GM21423 (cell line): ENCODE measurements around the gene SGMS1.
"Not testable (repeated sequence)": the region's sequence is repeated elsewhere in the genome, so short reads cannot be mapped to it uniquely, and the experiment has no call there.

Experiments used
- ATAC-seq: cut with Tn5 transposase; IDR thresholded peaks from one replicate; pipeline ENCODE4 v1.9.1; 2021; ENCODE audit warnings: mild to moderate bottlenecking, moderate library complexity; ENCODE audit not compliant: unreplicated experiment

SGMS1 gene

GRCh38 chr10:50560370-50560769, 63.4 kb downstream of the SGMS1 start:
- no peak for ATAC-seq

- ATAC-seq = no peak
Observed at GRCh38 chr10:50558371-50558770, 65.4 kb downstream of the SGMS1 start.

GRCh38 chr10:50557130-50557682, 66.5 kb downstream of the SGMS1 start:
- ATAC-seq = no peak

- ATAC-seq = no peak
Observed at GRCh38 chr10:50556237-50557120, 67.3 kb downstream of the SGMS1 start.

- ATAC-seq = no peak
Observed at GRCh38 chr10:50554995-50555568, 68.7 kb downstream of the SGMS1 start.

GRCh38 chr10:50554376-50554994, 69.3 kb downstream of the SGMS1 start:
- ATAC-seq = no peak

- no peak for ATAC-seq
Observed at GRCh38 chr10:50552771-50553535, 70.8 kb downstream of the SGMS1 start.

GRCh38 chr10:50552308-50552707, 71.4 kb downstream of the SGMS1 start:
- no peak for ATAC-seq

DNA sequence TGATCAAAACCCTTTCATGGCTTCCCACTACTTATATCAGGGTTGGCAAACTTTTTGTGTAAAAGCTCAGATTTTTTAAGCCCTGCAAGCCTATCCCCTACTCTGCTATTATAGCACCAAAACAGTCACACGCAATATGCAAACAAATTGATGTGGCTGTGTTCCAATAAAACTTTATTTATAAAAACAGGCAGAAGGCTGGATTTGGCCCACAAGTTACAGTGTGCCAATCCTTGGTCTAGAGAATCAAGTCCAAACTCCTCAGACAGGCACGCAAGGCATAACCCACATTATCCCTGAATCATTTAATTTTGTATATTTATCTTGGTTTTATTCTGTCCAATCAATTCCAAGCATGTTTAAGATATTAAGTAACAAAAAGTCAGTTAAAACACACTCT, 71.9 kb downstream of the SGMS1 start:
- ATAC-seq = no peak

- no peak for ATAC-seq
Observed at GRCh38 chr10:50550291-50550839, 73.4 kb downstream of the SGMS1 start.

DNA sequence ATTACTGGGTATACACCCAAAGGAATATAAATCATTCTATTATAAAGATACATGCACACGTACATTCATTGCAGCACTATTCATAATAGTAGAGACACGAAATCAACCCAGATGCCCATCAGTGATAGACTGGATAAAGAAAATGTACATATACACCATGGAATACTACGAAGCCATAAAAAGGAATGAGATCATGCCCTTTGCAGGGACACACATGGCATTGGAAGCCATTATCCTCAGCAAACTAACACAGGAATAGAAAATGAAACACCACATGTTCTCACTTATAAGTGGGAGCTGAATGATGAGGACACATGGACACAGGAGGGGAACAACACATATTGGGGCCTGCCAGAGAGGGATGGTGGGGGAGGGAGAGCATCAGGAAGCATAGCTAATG, 74.6 kb downstream of the SGMS1 start:
- not testable (repeated sequence) for ATAC-seq

DNA sequence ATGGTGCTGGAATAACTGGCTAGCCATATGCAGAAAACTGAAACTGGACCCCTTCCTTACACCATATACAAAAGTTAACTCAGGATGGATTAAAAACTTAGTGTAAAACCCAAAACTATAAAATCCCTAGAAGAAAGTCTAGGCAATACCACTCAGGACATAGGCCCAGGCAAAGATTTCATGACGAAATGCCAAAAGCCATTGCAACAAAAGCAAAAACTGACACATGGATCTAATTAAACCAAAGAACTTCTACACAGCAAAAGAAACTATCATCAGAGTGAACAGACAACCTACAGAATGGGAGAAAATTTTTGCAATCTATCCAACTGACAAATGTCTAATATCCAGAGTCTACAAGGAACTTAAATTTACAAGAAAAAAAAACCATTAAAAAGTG, 75.3 kb downstream of the SGMS1 start:
- not testable (repeated sequence) for ATAC-seq

DNA sequence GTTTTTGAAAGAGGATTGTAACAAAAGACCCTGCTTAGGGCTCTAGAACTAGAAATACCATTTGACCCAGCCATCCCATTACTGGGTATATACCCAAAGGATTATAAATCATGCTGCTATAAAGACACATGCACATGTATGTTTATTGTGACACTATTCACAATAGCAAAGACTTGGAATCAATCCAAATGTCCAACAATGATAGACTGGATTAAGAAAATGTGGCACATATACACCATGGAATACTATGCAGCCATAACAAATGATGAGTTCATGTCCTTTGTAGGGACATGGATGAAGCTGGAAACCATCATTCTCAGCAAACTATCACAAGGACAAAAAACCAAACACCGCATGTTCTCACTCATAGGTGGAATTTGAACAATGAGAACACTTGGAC, 77.5 kb downstream of the SGMS1 start:
- ATAC-seq = not testable (repeated sequence)

DNA sequence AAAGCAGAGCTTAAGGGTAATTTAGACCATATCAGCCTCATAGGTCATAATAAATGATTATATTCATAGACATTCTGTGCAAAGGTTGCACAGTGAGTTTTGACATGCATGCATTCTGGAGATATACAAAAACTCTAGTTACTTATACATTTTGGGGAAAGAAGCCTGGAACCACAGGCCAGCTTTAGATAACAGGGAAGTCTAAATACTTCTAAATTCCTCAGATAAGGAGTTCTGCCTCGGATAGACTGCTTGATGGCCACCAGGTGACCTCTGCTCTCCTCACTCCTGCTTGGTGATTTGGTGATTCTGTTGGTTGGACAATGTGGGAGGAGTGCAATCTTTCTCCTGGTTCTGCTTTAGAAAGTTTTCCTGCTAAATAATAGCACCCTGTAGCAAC, 77.9 kb downstream of the SGMS1 start:
- ATAC-seq = no peak

- no peak for ATAC-seq
Observed at GRCh38 chr10:50544857-50545429, 78.8 kb downstream of the SGMS1 start.

DNA sequence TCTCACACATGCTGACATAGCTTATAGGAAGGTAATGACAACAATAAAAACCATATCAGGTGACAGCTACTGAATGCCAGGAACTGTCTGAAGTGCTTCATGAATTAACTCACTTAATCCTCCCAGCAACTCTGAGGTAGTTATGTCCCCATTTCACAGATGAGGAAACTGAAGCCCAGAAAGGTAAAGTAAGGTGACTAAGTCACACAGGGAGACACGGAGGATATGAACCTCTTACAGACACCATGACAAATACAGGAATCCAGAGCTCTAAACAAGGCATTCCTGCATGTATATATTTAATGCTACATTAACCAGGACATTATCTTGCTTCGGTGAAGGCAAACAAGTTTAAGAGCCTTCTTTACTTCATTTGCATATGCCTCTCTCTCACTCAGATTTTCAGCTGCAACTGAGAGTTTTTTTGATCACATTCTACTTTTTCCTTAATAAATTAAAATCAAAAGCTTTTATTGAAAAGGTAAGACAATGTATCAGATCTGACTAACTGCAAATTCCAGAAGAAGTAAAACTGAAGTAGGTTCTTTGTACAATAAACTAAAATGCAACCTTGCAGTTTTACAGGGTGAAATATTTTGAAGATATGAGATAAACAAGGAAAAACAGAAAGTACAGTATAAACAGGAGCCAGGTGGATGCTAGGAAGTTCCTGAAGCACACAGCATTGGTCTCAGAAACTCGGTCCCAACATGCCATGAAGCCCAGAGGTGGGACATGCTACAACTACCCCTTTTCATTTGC, 79.5 kb downstream of the SGMS1 start:
- ATAC-seq = no peak

GRCh38 chr10:50542871-50543270, 80.9 kb downstream of the SGMS1 start:
- ATAC-seq = no peak

- ATAC-seq = no peak
Observed at GRCh38 chr10:50541921-50542320, 81.8 kb downstream of the SGMS1 start.

GRCh38 chr10:50541317-50541716, 82.4 kb downstream of the SGMS1 start:
- ATAC-seq = no peak

- no peak for ATAC-seq
Observed at GRCh38 chr10:50540826-50541122, 83.0 kb downstream of the SGMS1 start.
